GM18870 (cell line): ENCODE data around the gene RTL10.

Experiments used
- ATAC-seq: cut with Tn5 transposase; IDR thresholded peaks from one replicate; pipeline ENCODE4 v1.9.1; 2021; ENCODE audit warnings: moderate library complexity; ENCODE audit not compliant: unreplicated experiment

The RTL10 gene

GRCh38 chr22:19877626-19878339, 23.1 kb upstream of the RTL10 start:
- no peak for ATAC-seq

- no peak for ATAC-seq
These were observed 22.4 kb upstream of the RTL10 start for GRCh38 chr22:19876941-19877625.

DNA sequence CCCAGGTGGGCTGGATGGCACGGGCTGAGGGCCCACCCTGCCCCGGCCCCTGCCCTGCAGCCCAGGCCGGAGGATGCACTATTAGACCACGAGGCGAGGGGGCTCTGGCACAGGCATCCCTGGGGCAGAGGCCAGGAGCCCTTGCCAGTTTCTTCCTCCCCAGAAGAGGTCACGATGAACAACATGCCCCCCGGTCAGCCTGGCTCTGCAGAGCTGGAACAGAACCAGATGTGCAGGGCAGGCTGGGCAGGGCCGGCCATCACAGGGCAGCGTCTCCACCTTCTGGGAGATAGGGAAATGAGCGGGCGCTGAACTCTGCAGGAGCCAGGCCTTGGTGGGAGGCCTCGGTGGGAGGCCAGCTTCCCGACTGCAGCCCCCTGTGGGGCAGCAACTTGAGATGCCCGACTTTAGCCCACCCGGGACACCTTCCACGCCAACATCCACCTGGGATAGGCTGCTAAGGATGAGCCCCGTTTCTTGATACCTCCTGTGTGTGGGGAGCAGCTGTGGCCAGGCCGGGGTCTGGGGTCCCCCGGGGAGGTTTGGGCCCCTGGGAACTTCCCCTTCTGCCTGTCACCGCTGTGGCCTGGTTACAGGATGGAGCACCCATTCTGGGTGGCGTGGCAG, 21.8 kb upstream of the RTL10 start:
- no peak for ATAC-seq

DNA sequence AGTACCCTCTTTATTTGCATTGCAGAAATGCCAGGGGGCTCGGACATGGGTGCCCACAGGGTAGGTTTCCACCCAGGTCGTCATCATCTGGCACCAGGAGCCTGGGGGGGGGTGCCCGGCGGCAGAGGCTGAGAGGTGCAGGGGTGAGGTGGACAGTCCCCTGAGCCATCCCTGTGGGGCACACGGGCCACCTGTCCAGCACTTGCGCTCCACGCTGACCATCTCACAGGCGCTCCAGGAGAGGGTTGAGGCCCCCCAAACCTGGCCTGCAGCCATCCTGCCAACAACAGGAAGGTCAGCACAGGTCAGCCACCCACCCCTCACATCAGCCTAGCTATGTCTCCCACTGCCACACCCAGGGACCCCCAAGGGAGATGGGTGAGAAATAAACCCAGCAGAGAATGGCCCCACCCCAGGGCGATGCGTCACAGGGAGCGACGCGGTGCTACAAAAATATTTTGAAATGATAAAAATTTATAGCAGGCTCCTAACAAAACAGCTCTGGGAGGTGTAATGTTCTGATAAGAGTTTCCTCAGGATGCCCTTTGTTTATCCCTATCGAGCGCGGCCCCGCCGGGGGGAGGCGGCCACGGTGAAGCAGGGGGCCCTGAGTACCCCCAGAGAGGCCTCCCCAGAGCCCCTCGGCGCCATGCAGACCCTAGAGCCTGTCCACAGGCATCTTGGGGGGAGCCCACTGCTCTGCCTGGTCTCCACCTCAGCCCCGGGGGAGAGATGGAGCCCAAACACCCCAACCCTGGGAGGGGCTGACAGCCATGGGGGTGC, 21.0 kb upstream of the RTL10 start:
- no peak for ATAC-seq

- no peak for ATAC-seq
These were observed 20.4 kb upstream of the RTL10 start for GRCh38 chr22:19875061-19875530.

GRCh38 chr22:19874307-19875060, 19.8 kb upstream of the RTL10 start:
- no peak for ATAC-seq

DNA sequence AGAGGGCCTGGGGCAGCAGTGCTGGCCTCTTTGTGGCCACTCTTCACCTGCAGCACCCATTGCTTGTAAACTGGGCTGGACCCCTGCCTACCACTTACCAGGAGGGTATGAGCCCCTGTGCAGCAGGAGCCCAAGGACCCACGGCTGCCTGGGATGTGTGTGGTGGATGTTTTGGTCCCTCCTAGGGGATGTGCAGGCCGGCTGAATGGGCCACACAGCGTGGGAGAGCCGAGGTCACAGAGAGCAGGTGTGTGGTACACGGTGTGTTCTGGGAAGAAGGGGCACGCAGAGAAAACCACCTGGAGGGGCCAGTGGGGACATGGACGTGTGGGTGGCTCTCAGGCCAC, 19.3 kb upstream of the RTL10 start:
- no peak for ATAC-seq

- no peak for ATAC-seq
These were observed 18.7 kb upstream of the RTL10 start for GRCh38 chr22:19873138-19873959.

DNA sequence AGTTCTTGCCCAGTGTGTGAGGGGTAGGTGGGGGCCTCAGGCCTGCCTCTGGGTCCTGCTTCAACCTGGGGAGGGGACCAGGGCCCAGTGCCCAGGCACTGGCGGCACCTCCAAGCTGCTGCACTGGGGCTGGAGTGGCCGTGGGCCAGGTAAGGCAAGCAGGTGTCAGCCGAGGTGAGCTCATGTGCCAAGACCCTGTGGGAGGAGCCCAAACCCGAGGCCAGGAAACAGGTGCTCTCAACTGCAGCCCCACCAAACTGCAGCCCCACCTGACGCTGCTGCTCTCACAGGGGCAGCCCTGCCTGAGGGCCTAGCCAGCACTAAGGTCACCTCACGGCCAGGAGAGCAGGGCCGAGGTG, 18.1 kb upstream of the RTL10 start:
- ATAC-seq, result no peak

- no peak for ATAC-seq
These were observed 17.4 kb upstream of the RTL10 start for GRCh38 chr22:19871845-19872778.

DNA sequence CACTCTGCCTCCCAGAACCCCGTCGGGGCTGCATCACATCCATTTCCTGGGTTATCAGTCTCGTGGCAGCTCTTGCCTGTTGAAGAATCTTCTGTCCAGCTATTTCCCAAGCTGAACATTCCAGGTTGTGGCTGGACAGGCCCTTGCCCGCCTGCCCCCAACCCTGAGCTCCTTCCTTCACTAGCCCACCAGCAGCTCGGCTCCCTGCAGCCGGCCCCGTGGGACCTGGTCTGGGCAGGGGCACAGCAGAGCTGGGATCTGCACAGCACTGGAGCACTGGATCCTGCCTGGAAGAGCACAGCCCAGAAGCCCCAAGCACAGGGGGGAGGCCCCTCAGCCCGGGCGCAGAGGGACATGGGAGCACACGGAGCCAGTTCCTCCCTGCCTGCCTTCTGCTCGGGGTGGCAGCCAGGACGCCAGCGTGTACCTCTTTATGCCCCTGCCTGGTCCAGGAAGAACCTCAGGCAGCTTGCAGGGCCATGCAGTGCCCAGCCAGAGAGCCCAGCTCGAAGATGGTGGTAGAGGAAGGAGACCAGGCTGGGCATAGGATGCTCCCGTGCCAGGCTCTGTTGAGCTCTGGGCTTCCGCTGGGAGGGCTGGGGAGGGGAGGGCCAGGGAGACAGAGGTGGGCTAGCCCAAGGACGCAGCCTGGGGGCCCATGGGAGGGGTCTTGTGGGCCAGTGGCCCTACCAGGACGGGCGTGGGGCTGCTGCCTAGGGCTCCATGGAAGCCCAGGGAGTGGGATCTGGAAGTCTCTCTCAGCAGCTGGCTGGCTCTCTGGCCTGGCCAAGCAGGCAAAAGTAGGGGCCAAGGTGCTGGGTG, 16.6 kb upstream of the RTL10 start:
- ATAC-seq, result no peak

GRCh38 chr22:19870153-19871022, 15.7 kb upstream of the RTL10 start:
- ATAC-seq, result no peak

- no peak for ATAC-seq
These were observed 15.0 kb upstream of the RTL10 start for GRCh38 chr22:19869497-19870152.

DNA sequence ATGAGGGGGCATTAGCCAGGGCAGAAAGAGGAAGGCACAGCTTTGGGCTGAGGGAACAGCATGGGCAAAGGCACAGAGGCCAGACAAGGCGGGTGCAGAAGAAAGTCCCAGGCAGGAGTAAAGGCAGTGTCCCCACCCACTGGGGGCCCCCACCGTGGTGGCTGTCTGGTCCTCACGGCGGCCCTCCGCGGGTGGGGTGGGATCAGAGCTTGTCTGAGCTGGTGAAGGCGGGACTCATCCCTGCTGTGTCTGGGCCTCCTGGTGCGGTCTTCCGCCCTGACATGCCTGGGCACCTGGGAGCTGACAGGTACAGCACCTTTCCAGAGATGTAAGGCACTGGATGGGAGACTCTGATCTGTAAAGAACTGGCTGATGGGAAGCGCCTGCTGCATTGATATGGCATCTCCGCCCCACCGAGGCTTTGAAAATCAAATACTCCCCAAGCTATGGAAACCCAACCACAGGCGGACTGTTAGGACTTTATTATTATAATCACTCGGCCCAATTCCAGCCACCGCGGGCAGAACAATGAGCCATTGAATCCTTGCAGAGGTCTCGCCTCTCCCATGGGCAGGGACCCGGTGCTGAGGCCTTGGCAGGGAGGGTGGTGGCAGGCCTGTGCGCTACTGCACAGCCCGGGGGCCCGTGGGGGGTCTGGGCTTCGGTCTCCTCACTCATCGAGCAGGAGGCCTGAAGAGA, 14.2 kb upstream of the RTL10 start:
- no peak for ATAC-seq

DNA sequence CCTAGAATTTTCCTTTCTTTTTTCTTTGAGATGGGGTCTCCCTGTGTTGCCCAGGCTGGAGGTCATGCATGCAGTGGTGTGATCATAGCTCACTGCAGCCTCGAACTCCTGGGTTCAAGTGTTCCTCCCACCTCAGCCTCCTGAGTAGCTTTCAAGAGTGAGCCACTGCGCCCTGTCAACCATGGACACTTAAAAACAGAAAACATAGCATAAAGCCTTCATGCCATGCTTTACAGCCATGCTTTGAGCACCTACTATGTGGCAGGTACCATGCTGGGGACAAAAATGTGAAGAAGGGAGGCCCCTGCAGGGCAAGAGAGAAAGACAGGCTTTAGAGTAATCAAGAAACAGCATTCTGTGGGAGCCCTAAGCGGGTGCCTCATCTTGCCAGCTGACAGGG, 13.7 kb upstream of the RTL10 start:
- no peak for ATAC-seq

GRCh38 chr22:19867617-19868016, 12.9 kb upstream of the RTL10 start:
- no peak for ATAC-seq
